SU-DHL-6 (cell line): ENCODE data around the gene PRPSAP1.
A peak's percentile ranks its signal among the peaks of the same experiment; 100 is the strongest.

Source experiments
- H2AFZ ChIP-seq: fragments of 200-600 bp; sonication (generic); 2 replicates; pipeline ENCODE4 v1.6.1; 2014; ENCODE audit warnings: low read depth, mild to moderate bottlenecking, moderate library complexity, mixed read lengths, antibody characterized with exemption, low read length; ENCODE audit not compliant: severe bottlenecking
- H3F3A ChIP-seq: fragments of 200-600 bp; shearing (Covaris generic); 2 replicates; pipeline ENCODE4 v1.6.0; 2016; ENCODE audit warnings: antibody characterized with exemption, mild to moderate bottlenecking; ENCODE audit not compliant: insufficient read depth
- H3K27ac ChIP-seq: fragments of 200-600 bp; sonication (generic); 2 replicates; pipeline ENCODE4 v1.5.1; 2016; ENCODE audit warnings: low read depth, mild to moderate bottlenecking, low read length, moderate library complexity, mixed read lengths
- H3K27me3 ChIP-seq: fragments of 200-600 bp; sonication (generic), shearing (Covaris generic); 2 replicates; pipeline ENCODE4 v1.6.0; 2014; ENCODE audit warnings: mild to moderate bottlenecking, low read length
- H3K36me3 ChIP-seq: fragments of 200-600 bp; sonication (generic); 2 replicates; pipeline ENCODE4 v1.6.1; 2014; ENCODE audit warnings: mild to moderate bottlenecking, low read length, mixed read lengths
- H3K4me2 ChIP-seq: fragments of 300-600, 200-600 bp; shearing (Covaris generic), sonication (generic); 2 replicates; pipeline ENCODE4 v1.6.0; 2014; ENCODE audit warnings: low read length, low read depth, mild to moderate bottlenecking; ENCODE audit not compliant: poor library complexity, severe bottlenecking
- H3K4me3 ChIP-seq: fragments of 200-600 bp; sonication (generic); 2 replicates; pipeline ENCODE4 v1.5.1; 2014; ENCODE audit warnings: antibody characterized with exemption, low read length, mild to moderate bottlenecking, mixed read lengths; ENCODE audit not compliant: insufficient read depth, poor library complexity, severe bottlenecking
- H3K79me2 ChIP-seq: fragments of 200-600 bp; sonication (generic); 2 replicates; pipeline ENCODE4 v1.6.1; 2014; ENCODE audit warnings: mild to moderate bottlenecking, low read length, moderate library complexity; ENCODE audit not compliant: insufficient read depth
- H3K9ac ChIP-seq: fragments of 200-600 bp; sonication (generic); 2 replicates; pipeline ENCODE4 v1.7.0; 2014; ENCODE audit warnings: mild to moderate bottlenecking, low read length
- H3K9me2 ChIP-seq: fragments of 200-600 bp; sonication (generic); replicated peaks from 2 replicates; pipeline ENCODE4 v1.6.1; 2014; ENCODE audit warnings: low read length; ENCODE audit not compliant: insufficient read depth
- H3K9me3 ChIP-seq: fragments of 200-600 bp; sonication (generic); 2 replicates; pipeline ENCODE4 v1.6.1; 2014; ENCODE audit warnings: low read length, mixed read lengths; ENCODE audit not compliant: insufficient read depth
- H4K20me1 ChIP-seq: fragments of 200-600 bp; sonication (generic); 2 replicates; pipeline ENCODE4 v1.6.1; 2014; ENCODE audit warnings: low read depth, mild to moderate bottlenecking, antibody characterized with exemption, low read length, moderate library complexity, mixed read lengths
- EZH2phosphoT487 ChIP-seq: fragments of 200-600 bp; sonication (generic), shearing (Covaris generic); conservative IDR thresholded peaks from 2 replicates; pipeline ENCODE4 v1.6.1; 2018; ENCODE audit warnings: mild to moderate bottlenecking, antibody characterized with exemption, low read length, moderate library complexity, mixed read lengths
- TF ChIP-seq, protein P1 (sequence below): fragments of 200-600 bp; sonication (generic); IDR thresholded peaks from one replicate; pipeline ENCODE4 v1.5.1; 2017; ENCODE audit warnings: antibody characterized with exemption, mild to moderate bottlenecking, low read length, moderate library complexity; ENCODE audit not compliant: insufficient read depth, poor library complexity, severe bottlenecking

Gene PRPSAP1

GRCh38 chr17:76275382-76276068, 78.2 kb downstream of the PRPSAP1 start:
- Histone ChIP-seq H3K4me3 (no peak overlapping the region), H3K4me2 (peak overlapping the region; percentile 19)

GRCh38 chr17:76274112-76274956, 79.4 kb downstream of the PRPSAP1 start:
- Histone ChIP-seq H3K9me2 (no peaks in the 10 kb centered on the region), H3K4me2 (no peak overlapping the region), H3K36me3 (no peaks in the 10 kb centered on the region), H3K27ac (peak overlapping the region; percentile 98), H3F3A (peaks cover 39% of the 10 kb centered on the region), H3K27me3 (no peaks in the 10 kb centered on the region), H3K9ac (peak overlapping the region; percentile 79; the same call in 1 of the 2 replicates), H3K9me3 (no peaks in the 10 kb centered on the region), H3K4me3 (no peak overlapping the region), H2AFZ (no peak overlapping the region), H4K20me1 (no peaks in the 10 kb centered on the region), H3K79me2 (no peaks in the 10 kb centered on the region)
- TF ChIP-seq, protein P1, sequence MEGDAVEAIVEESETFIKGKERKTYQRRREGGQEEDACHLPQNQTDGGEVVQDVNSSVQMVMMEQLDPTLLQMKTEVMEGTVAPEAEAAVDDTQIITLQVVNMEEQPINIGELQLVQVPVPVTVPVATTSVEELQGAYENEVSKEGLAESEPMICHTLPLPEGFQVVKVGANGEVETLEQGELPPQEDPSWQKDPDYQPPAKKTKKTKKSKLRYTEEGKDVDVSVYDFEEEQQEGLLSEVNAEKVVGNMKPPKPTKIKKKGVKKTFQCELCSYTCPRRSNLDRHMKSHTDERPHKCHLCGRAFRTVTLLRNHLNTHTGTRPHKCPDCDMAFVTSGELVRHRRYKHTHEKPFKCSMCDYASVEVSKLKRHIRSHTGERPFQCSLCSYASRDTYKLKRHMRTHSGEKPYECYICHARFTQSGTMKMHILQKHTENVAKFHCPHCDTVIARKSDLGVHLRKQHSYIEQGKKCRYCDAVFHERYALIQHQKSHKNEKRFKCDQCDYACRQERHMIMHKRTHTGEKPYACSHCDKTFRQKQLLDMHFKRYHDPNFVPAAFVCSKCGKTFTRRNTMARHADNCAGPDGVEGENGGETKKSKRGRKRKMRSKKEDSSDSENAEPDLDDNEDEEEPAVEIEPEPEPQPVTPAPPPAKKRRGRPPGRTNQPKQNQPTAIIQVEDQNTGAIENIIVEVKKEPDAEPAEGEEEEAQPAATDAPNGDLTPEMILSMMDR: no peak
- no peak for TF ChIP-seq EZH2phosphoT487

More at GRCh38 chr17:76275382-76276068, 78.2 kb downstream of the PRPSAP1 start:
- H3K9me2 ChIP-seq: no peaks in the 10 kb centered on the region
- H3K9me3 ChIP-seq: no peaks in the 10 kb centered on the region
- H3K9ac ChIP-seq: peak overlapping the region; percentile 13; the same call in 1 of the 2 replicates
- no peaks in the 10 kb centered on the region for H3K79me2 ChIP-seq
- no peak for TF ChIP-seq EZH2phosphoT487
- TF ChIP-seq, protein P1: no peak
- H3F3A ChIP-seq: peaks cover 29% of the 10 kb centered on the region
- no peak overlapping the region for H2AFZ ChIP-seq
- no peaks in the 10 kb centered on the region for H3K36me3 ChIP-seq
- no peaks in the 10 kb centered on the region for H3K27me3 ChIP-seq
- H3K27ac ChIP-seq: peak overlapping the region; percentile 98
- H4K20me1 ChIP-seq: no peaks in the 10 kb centered on the region

- H2AFZ ChIP-seq: no peak overlapping the region
- no peak for TF ChIP-seq EZH2phosphoT487
- no peaks in the 10 kb centered on the region for H3K79me2 ChIP-seq
- H3K9ac ChIP-seq: peak overlapping the region; percentile 79
- H4K20me1 ChIP-seq: no peaks in the 10 kb centered on the region
- no peaks in the 10 kb centered on the region for H3K27me3 ChIP-seq
- no peaks in the 10 kb centered on the region for H3K9me3 ChIP-seq
- H3K9me2 ChIP-seq: no peaks in the 10 kb centered on the region
- H3K4me3 ChIP-seq: no peak overlapping the region
- H3K27ac ChIP-seq: peak overlapping the region; percentile 98
- peaks cover 46% of the 10 kb centered on the region for H3F3A ChIP-seq
- H3K4me2 ChIP-seq: peak overlapping the region; percentile 74
- H3K36me3 ChIP-seq: no peaks in the 10 kb centered on the region
Measured at GRCh38 chr17:76273445-76274111, 80.1 kb downstream of the PRPSAP1 start.
